Measurements from ENCODE around the gene URM1. TPM values are rescaled to one million over a fixed set of nuclear protein-coding genes. Genes with fewer than 3 reads are reported as not detected.

URM1 gene
- total and polyA plus RNA-seq, 2 experiments from 2014 or later = 48.0 to 71.0 TPM

DNA sequence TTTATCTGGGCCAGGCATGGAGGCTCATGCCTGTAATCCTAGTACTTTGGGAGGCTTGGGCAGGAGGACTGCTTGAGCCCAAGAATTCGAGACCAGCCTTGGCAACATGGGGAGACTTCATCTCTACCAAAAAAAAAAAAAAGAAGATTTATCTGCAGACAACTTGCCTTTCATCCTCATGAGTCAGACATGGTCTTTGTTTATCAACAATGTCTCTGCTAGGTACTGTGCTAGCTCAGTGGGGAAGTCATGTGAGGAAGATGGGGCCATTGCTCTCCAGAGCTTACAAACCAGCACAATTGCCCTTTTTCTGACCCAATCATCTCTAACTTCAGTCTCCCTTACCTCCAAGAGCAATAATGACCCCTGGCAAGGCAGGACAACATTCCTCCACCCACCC lies 1.6 kb downstream of the URM1 start:
- no peak for DNase-seq (ENCODE audit: low read depth in 1 of 2, low spot score in 1 of 2)
- H3K36me3 ChIP-seq = no peaks in the 10 kb centered on the region
- H3K9me3 ChIP-seq (ENCODE audit: low read depth) = no peaks in the 10 kb centered on the region
- no peak overlapping the region for H3K27ac ChIP-seq
- no peak overlapping the region for H3K4me3 ChIP-seq
- TF ChIP-seq, protein P1, sequence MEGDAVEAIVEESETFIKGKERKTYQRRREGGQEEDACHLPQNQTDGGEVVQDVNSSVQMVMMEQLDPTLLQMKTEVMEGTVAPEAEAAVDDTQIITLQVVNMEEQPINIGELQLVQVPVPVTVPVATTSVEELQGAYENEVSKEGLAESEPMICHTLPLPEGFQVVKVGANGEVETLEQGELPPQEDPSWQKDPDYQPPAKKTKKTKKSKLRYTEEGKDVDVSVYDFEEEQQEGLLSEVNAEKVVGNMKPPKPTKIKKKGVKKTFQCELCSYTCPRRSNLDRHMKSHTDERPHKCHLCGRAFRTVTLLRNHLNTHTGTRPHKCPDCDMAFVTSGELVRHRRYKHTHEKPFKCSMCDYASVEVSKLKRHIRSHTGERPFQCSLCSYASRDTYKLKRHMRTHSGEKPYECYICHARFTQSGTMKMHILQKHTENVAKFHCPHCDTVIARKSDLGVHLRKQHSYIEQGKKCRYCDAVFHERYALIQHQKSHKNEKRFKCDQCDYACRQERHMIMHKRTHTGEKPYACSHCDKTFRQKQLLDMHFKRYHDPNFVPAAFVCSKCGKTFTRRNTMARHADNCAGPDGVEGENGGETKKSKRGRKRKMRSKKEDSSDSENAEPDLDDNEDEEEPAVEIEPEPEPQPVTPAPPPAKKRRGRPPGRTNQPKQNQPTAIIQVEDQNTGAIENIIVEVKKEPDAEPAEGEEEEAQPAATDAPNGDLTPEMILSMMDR (IDR thresholded peaks at IDR 0.05; ENCODE audit: low read depth, low read length) = no peak
- H3K27me3 ChIP-seq = no peaks in the 10 kb centered on the region
- H3K4me1 ChIP-seq (ENCODE audit: low read depth) = peaks cover 7% of the 10 kb centered on the region

DNA sequence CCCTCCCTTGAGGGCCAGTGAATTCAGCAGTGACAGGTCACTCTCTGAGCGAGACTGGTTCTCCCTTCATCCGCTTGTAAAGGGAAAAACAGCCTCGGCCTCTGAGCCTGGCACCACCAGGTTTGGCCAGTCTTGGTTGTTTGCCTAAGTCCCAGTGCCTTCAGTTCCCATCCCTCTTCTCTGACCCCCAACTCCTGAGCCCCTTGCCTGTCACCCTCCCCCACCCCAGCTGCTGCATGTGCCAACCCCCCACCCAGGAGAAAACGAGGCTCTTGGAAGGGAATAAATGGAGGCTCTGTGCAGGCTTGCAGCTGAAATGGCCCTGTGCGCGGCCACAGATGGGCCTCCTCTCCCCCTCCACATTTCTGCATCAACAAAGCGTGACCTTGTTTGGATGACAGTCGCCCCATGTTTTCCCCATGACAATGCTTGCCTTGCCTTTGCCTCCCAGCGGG lies 3.1 kb downstream of the URM1 start:
- H3K27me3 ChIP-seq = no peaks in the 10 kb centered on the region
- TF ChIP-seq, protein P1 (IDR thresholded peaks at IDR 0.05; ENCODE audit: low read depth, low read length) = no peak
- no peak overlapping the region for H3K27ac ChIP-seq
- no peak for DNase-seq (ENCODE audit: low read depth in 1 of 2, low spot score in 1 of 2)
- no peak overlapping the region for H3K4me3 ChIP-seq
- no peaks in the 10 kb centered on the region for H3K9me3 ChIP-seq (ENCODE audit: low read depth)
- H3K36me3 ChIP-seq = peaks cover 2% of the 10 kb centered on the region
- H3K4me1 ChIP-seq (ENCODE audit: low read depth) = peaks cover 7% of the 10 kb centered on the region

DNA sequence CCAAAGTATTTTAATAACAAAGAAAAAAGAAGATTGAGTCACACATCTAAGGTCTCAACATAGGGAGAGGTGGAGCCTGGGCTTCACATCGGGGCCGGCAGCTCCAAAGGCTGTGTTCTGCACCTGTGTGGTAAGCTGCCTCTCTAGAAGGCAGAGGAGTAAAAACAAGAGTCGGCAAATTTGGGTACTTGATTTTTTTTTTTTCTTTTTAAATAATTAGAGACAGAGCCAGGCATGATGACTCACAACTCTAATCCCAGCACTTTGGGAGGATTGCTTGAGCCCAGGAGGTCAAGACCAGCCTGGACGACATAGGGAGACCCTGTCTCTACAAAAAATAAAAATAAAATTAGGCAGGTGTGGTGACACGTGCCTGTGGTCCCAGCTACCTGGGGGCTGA lies 4.7 kb downstream of the URM1 start:
- DNase-seq (ENCODE audit: low read depth in 1 of 2, low spot score in 1 of 2) = no peak
- no peak overlapping the region for H3K27ac ChIP-seq
- H3K36me3 ChIP-seq = peaks cover 2% of the 10 kb centered on the region
- no peaks in the 10 kb centered on the region for H3K27me3 ChIP-seq
- peaks cover 7% of the 10 kb centered on the region for H3K4me1 ChIP-seq (ENCODE audit: low read depth)
- no peak overlapping the region for H3K4me3 ChIP-seq
- TF ChIP-seq, protein P1 (IDR thresholded peaks at IDR 0.05; ENCODE audit: low read depth, low read length) = no peak
- no peaks in the 10 kb centered on the region for H3K9me3 ChIP-seq (ENCODE audit: low read depth)

DNA sequence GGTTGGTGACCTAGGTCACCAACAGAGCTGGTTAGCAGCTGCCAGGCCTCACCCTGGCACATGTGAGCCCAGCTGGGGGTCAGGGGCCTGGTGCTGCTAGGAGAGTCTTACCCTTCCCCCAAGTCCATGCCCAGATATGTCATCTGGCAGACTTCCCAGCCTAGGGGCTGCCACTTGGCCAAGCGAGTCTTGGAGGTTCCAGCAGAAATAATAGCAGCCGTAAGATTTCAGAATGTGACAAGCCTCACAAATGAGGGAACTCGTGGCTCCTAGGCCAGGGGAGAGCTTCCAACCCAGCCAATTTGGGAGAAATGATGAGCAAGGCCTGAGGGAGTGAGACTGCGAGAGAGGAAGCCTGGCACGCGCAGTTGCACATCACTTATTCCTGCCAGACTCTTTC lies 11.1 kb downstream of the URM1 start:
- TF ChIP-seq, protein P1 (IDR thresholded peaks at IDR 0.05; ENCODE audit: low read depth, low read length) = no peak
- H3K4me3 ChIP-seq = no peak overlapping the region
- H3K9me3 ChIP-seq (ENCODE audit: low read depth) = no peaks in the 10 kb centered on the region
- peaks cover 3% of the 10 kb centered on the region for H3K36me3 ChIP-seq
- H3K27ac ChIP-seq = no peak overlapping the region
- DNase-seq (ENCODE audit: low read depth in 1 of 2, low spot score in 1 of 2) = no peak
- no peaks in the 10 kb centered on the region for H3K27me3 ChIP-seq
- H3K4me1 ChIP-seq (ENCODE audit: low read depth) = no peaks in the 10 kb centered on the region

DNA sequence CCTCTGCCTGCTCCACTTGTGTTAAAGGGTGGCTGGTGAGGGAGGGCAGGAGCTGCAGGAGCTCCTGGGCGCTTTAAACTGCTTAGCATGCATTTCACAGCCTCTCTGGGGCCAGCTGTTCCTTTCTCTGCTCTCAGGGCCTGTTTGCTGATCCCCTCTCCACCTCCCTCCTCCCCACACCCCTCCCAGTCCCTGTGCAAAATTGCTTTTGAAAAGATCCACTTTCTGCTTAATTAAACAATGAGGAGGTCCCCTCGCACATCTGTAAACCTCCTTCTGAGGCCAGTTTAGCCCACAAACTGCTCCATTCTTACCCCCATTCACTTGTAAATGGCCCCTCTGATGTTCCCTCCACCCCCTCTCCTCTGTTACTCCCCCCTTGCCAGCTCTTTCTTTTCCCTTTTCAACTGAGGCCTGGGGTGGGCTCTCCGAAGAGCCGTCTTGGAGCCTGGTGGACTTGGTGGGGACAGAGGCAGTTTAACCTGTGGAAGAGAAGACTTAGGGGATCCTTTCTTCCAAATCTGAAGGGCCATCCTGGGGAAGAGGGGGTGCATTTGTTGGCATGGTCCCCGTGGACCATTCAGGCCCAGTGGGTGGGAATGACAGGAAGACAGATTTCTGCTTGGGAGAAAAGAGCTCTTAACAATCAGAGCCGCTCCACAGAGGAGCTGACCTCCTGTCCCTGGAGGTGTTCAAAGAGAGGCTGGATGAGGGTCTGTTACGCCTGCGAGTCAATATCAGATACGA lies 12.0 kb downstream of the URM1 start:
- Histone ChIP-seq H3K27me3 (no peaks in the 10 kb centered on the region), H3K9me3 (ENCODE audit: low read depth) (no peaks in the 10 kb centered on the region), H3K4me3 (no peak overlapping the region), H3K4me1 (ENCODE audit: low read depth) (no peaks in the 10 kb centered on the region), H3K36me3 (peaks cover 9% of the 10 kb centered on the region), H3K27ac (no peak overlapping the region)
- TF ChIP-seq, protein P1 (IDR thresholded peaks at IDR 0.05; ENCODE audit: low read depth, low read length) = no peak
- DNase-seq (ENCODE audit: low read depth in 1 of 2, low spot score in 1 of 2) = no peak
